Right cardiac atrium (tissue), 5 donors: ENCODE results near the gene KCNQ1. TPM values are rescaled to one million over a fixed set of nuclear protein-coding genes. Genes with fewer than 3 reads are reported as not detected.
A peak's percentile ranks its signal among the peaks of the same experiment; 100 is the strongest.

Experiments
- ATAC-seq, 2 donors: fragments of 200-7000 bp; cut with Tn5 transposase; one replicate each; pipeline versions ENCODE4 v1.8.0 to v1.9.1; 2020; ENCODE audit warnings: moderate library complexity in 2 of 2, mild to moderate bottlenecking in 1 of 2
- DNase-seq, 3 donors: peaks; one replicate each; pipeline ENCODE4 v3.0.0-alpha.2; 2020
- H3K27ac ChIP-seq: one replicate; pipeline ENCODE4 v1.5.1; 2013; ENCODE audit warnings: mild to moderate bottlenecking, low read length, control low read depth, moderate library complexity
- H3K27me3 ChIP-seq: one replicate; pipeline ENCODE4 v1.6.1; 2013; ENCODE audit not compliant: control insufficient read depth, insufficient read depth
- H3K4me1 ChIP-seq: one replicate; pipeline ENCODE4 v1.6.1; 2013; ENCODE audit warnings: low read length; ENCODE audit not compliant: control insufficient read depth, insufficient read depth
- H3K4me3 ChIP-seq: one replicate; pipeline ENCODE4 v1.5.1; 2013; ENCODE audit warnings: low read length, control low read depth
- H3K9me3 ChIP-seq: one replicate; pipeline ENCODE4 v1.6.1; 2013; ENCODE audit warnings: low read length; ENCODE audit not compliant: control insufficient read depth
- WGBS: extraction: QIAGEN DNeasy Blood & Tissue Kit; methylation state at CpG from one replicate; pipeline ENCODE4 v1.1.7; 2013; 5-methylcytosine and 5-hydroxymethylcytosine counted together
- intact Hi-C, 4 donors: fragments of 100-400 bp; cut with DNase I; formaldehyde crosslinking; loops; one replicate each; pipeline versions ENCODE4 v1.11.0 to v1.14.0; 2022 to 2023
- polyA plus RNA-seq: library from polyadenylated mRNA; stranded (reverse); fragments of 200-250 nt; gene quantifications from one replicate; pipeline ENCODE4 v1.2.3, GENCODE V29; 2013
- total RNA-seq, 4 donors: library from RNA; stranded (reverse); fragmentation: NEBNext Ultra II Directional; extraction: Animal tissue kit (Norgen Biotek cat#: 25700); gene quantifications; one replicate each; pipeline ENCODE4 v1.2.1, GENCODE V29; 2021
- donor health status: healthy with polysubstance abuse.
- donor health status: DM: no; HTN: yes; CAD: no.
- donor health status: DM: no; HTN: no; CAD: no.
- donor health status: DM: no; HTN: yes; CAD: no; lungs with severe emphysema.
- donor health status: DM: yes; HTN: yes; CAD: no.

KCNQ1 gene
- total and polyA plus RNA-seq, 5 donors, result 36.4 to 46.8 (median 37.7) TPM

DNA sequence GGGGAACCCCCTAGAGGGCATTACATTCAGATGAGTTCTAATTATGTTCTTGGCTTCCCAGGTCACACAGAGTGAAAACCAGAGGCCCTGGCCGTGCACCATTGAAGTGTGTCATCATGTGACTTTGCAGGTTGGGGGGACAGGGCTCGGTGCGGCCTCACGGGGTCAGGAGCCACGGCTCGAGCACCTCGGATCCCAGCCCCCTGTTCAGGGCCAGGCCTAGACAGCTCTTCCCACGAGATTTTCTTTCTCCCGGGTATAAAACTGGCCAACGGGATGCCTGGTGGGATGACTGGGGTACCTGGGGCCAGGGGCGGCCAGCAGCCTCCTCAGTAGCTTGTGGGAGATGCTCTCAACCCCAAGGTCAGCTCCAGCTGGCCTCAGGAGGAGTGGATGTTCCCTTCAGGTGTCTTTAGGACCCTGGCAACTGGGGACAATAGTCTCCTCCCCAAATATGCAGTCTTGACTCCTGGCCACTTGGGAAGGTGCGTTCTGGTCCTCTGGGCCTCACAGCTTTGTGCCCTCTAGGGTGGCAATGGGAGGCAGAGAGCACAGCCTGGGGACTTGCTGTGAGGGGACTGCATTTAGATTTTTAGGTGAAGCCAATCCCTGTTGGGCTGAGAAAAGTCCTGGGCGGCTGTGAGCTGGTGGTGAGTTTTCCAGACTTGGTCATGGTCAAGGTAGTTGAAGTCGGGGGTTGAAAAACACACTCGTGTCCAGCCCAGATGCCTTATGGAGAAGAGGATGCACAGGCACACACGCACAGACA is 95.6 kb downstream of the KCNQ1 start:
- no peak for ATAC-seq
- DNase-seq, result peak; percentile 4 to 28 (median 17)
- Histone ChIP-seq H3K9me3 (no peaks in the 10 kb centered on the region), H3K27ac (no peak overlapping the region), H3K27me3 (no peaks in the 10 kb centered on the region), H3K4me1 (no peaks in the 10 kb centered on the region), H3K4me3 (no peak overlapping the region)
- intact Hi-C loops, result loop anchor here in 1 of 4 donors (10.0 kb wide), 1 partner anchor 234 kb away; no protein-coding TSS in a partner anchor
- 90% methylated on average over 16 of the region's 16 CpGs for WGBS

GRCh38 chr11:2540992-2541680 is 96.3 kb downstream of the KCNQ1 start:
- 79% methylated on average over 27 of the region's 27 CpGs for WGBS

DNA sequence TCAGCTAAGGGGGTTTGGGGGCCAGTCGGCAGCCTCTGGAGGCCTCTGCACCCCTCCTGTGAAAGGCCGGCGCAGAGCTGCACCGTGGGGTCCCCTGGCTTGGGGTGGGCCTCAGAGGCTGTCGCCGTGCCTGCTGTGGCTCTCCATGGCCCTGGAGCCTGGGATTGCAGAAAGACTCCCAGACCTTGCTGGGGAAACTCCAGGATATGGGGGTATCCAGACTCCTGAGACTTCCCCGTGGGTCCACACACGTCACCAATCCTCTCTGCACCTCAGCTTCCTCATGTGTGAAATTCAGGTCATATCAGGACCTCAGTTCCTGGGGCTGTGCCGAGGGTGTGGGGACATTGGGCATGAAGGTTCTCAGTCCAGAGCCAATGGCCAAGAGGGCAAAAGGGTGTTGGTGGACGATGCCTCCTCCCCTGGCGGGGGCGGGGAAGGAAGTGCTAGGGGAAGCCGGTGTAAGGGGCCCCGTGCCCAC is 97.1 kb downstream of the KCNQ1 start:
- Histone ChIP-seq H3K27me3 (no peaks in the 10 kb centered on the region), H3K4me3 (no peak overlapping the region), H3K9me3 (no peaks in the 10 kb centered on the region), H3K27ac (no peak overlapping the region), H3K4me1 (no peaks in the 10 kb centered on the region)
- ATAC-seq, result peak in 1 of 2 donors; percentile 20
- peak; percentile 5 to 30 (median 28) for DNase-seq
- intact Hi-C loops, result loop anchor here in 1 of 4 donors (10.0 kb wide), 1 partner anchor 233 kb away; no protein-coding TSS in a partner anchor
- WGBS, result 82% methylated on average over 14 of the region's 14 CpGs

More at GRCh38 chr11:2540992-2541680, 96.3 kb downstream of the KCNQ1 start:
- ATAC-seq, result no peak
- Histone ChIP-seq H3K4me3 (no peak overlapping the region), H3K27me3 (no peaks in the 10 kb centered on the region), H3K27ac (no peak overlapping the region), H3K9me3 (no peaks in the 10 kb centered on the region), H3K4me1 (no peaks in the 10 kb centered on the region)
- intact Hi-C loops, result loop anchor here in 1 of 4 donors (10.0 kb wide), 1 partner anchor 234 kb away; no protein-coding TSS in a partner anchor
- DNase-seq, result peak; percentile 4 to 44 (median 40)

DNA sequence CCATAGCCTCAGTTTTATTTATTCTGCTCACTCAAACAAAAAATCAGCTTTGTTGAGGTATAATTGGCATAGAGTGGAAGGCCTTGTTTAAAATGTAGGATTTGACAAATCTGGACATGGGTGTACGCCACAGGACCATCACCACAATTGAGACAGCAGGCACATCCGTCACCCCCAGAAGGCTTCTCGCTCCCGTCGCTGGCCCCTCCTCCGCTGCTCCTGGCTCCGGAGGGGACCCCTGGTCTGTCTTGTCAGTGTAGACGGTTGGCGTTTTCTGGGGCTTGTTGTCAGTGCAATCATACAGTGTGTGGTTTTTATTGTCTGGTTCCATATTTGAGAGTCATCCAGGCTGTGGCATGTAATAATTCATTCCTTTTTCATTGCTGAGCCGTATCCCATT is 97.6 kb downstream of the KCNQ1 start:
- 90% methylated on average over 10 of the region's 10 CpGs for WGBS

GRCh38 chr11:2547806-2548205 is 103.0 kb downstream of the KCNQ1 start:
- no peak for ATAC-seq

More for the DNA sequence above, 97.6 kb downstream of the KCNQ1 start:
- Histone ChIP-seq H3K4me1 (no peaks in the 10 kb centered on the region), H3K4me3 (no peak overlapping the region), H3K27ac (no peak overlapping the region), H3K9me3 (no peaks in the 10 kb centered on the region), H3K27me3 (no peaks in the 10 kb centered on the region)
- ATAC-seq (no peak), DNase-seq (no peak)
- intact Hi-C loops, result loop anchor here in 1 of 4 donors (10.0 kb wide), 1 partner anchor 232 kb away; no protein-coding TSS in a partner anchor

DNA sequence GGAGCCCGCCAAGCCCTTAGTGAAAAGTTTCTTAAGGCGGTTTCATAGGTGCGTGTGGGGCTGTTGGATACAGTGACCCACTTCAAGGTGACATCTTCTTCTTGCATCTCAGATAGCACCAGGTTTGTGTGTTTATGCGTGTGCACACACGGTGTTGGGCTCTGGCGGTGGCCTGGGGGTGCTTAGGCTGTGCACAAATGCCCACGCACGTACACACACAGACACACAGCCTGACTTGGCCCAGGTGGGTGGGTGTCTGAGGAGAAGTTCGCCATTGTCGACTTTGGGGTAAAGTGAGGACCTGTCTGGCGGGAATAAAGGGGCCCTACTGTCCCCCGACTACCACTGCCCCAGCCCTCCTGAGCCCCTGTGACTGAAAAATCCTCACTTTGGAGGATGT is 103.8 kb downstream of the KCNQ1 start:
- peak in 1 of 3 donors; percentile 37 for DNase-seq
- Histone ChIP-seq H3K27me3 (no peaks in the 10 kb centered on the region), H3K27ac (no peak overlapping the region), H3K4me3 (no peak overlapping the region), H3K4me1 (no peaks in the 10 kb centered on the region), H3K9me3 (no peaks in the 10 kb centered on the region)
- intact Hi-C loops, result loop anchor here in 1 of 4 donors (10.0 kb wide), 1 partner anchor 226 kb away; no protein-coding TSS in a partner anchor
- ATAC-seq, result peak in 1 of 2 donors; percentile 22
- whole genome bisulfite sequencing, result 98% methylated on average over 12 of the region's 12 CpGs

More at GRCh38 chr11:2547806-2548205, 103.0 kb downstream of the KCNQ1 start:
- intact Hi-C loops, result loop anchor here in 1 of 4 donors (10.0 kb wide), 1 partner anchor 227 kb away; no protein-coding TSS in a partner anchor
- Histone ChIP-seq H3K4me3 (no peak overlapping the region), H3K27ac (no peak overlapping the region), H3K9me3 (no peaks in the 10 kb centered on the region), H3K27me3 (no peaks in the 10 kb centered on the region), H3K4me1 (no peaks in the 10 kb centered on the region)
- DNase-seq, result peak; percentile 11 to 35 (median 27)
- 92% methylated on average over 16 of the region's 16 CpGs for WGBS

- 96% methylated on average over 7 of the region's 7 CpGs for WGBS
- Histone ChIP-seq H3K27ac (no peak overlapping the region), H3K4me3 (no peak overlapping the region), H3K27me3 (no peaks in the 10 kb centered on the region), H3K4me1 (no peaks in the 10 kb centered on the region), H3K9me3 (no peaks in the 10 kb centered on the region)
- intact Hi-C loops, result loop anchor here in 1 of 4 donors (10.0 kb wide), 1 partner anchor 226 kb away; no protein-coding TSS in a partner anchor
- DNase-seq (peak; percentile 6 to 35 (median 19)), ATAC-seq (peak in 1 of 2 donors; percentile 17)
These were observed 104.3 kb downstream of the KCNQ1 start for GRCh38 chr11:2549080-2549479.

GRCh38 chr11:2549491-2549875 is 104.7 kb downstream of the KCNQ1 start:
- Histone ChIP-seq H3K27me3 (no peaks in the 10 kb centered on the region), H3K4me1 (no peaks in the 10 kb centered on the region), H3K27ac (no peak overlapping the region), H3K4me3 (no peak overlapping the region), H3K9me3 (no peaks in the 10 kb centered on the region)
- peak; percentile 10 to 24 (median 13) for DNase-seq
- intact Hi-C loops, result loop anchor here in 1 of 4 donors (10.0 kb wide), 1 partner anchor 225 kb away; no protein-coding TSS in a partner anchor
- ATAC-seq, result peak; percentile 29 to 39
- WGBS, result 84% methylated on average over 13 of the region's 13 CpGs

DNA sequence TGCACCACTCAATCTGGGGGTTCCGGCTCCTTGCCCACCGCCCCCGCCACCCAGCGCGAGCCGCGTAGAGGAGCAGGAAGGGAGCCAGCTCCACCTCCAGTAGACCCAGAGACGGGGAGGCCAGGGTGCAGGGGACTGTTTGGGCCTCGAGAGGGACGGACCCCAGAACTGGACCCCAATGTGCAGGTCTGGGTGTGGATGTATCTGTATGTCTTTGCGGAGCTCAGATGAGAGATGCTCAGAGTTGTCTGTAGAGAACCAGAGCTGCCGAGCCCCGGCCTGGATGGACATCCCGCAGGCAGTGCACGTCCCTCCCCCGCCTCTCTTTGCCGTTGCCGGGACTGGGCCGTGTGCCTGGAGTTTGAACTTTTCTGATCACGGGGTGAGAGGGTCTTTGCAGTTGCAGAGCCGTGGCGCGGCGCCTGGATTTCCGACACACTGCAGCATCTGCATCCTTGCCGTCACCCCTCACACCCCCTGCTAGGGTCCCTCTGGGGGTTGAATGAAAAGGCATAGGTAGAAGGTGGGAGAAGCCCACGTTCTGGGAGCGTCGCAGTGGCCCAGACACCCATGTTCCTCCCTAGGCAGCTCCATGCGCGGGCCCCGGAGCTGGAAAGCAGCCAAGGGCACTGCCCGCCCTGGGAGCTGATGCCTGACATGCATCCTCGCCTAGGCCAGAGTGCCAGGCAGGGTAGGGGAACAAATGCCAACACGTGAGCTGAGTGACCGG is 105.2 kb downstream of the KCNQ1 start:
- intact Hi-C loops, result loop anchor here in 1 of 4 donors (10.0 kb wide), 1 partner anchor 225 kb away; no protein-coding TSS in a partner anchor
- Histone ChIP-seq H3K27ac (no peak overlapping the region), H3K4me3 (no peak overlapping the region), H3K27me3 (no peaks in the 10 kb centered on the region), H3K4me1 (no peaks in the 10 kb centered on the region), H3K9me3 (no peaks in the 10 kb centered on the region)
- peak; percentile 58 to 69 for ATAC-seq
- DNase-seq, result peak; percentile 18 to 69 (median 67)
- WGBS, result 60% methylated on average over 36 of the region's 36 CpGs

GRCh38 chr11:2550606-2550970 is 105.8 kb downstream of the KCNQ1 start:
- intact Hi-C loops, result no loop called here
- DNase-seq (peak in 2 of 3 donors; percentile 7 to 48), ATAC-seq (peak; percentile 12 to 14)
- WGBS, result 77% methylated on average over 8 of the region's 8 CpGs
- Histone ChIP-seq H3K27ac (no peak overlapping the region), H3K9me3 (no peaks in the 10 kb centered on the region), H3K4me3 (no peak overlapping the region), H3K27me3 (no peaks in the 10 kb centered on the region), H3K4me1 (no peaks in the 10 kb centered on the region)
